HG03342 (cell line): ENCODE data around the gene SARM1.

Experiments used
- ATAC-seq: cut with Tn5 transposase; IDR thresholded peaks from one replicate; pipeline ENCODE4 v1.9.1; 2021; ENCODE audit warnings: mild to moderate bottlenecking, moderate library complexity; ENCODE audit not compliant: unreplicated experiment

Gene SARM1

DNA sequence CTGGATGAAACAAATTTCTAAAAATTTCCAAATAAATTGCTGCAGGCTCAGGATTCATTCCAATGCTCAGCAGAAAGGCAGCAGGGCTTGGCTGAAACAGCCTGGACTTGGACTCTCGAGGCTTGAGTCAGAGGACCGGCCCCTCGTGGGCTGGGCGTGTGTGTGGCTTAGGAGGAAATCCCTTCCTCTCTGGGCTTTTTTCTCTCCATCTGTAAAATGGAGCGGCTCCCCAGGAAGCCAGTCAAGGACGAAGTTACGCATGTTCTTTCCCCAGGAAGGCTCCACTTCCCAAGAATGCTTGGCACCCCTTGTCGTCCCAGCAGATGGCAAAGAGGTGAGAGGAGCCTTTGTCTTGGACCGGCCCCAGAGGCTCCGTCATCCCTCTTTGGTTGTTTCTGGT lies 21.0 kb downstream of the SARM1 start:
- no peak for ATAC-seq

DNA sequence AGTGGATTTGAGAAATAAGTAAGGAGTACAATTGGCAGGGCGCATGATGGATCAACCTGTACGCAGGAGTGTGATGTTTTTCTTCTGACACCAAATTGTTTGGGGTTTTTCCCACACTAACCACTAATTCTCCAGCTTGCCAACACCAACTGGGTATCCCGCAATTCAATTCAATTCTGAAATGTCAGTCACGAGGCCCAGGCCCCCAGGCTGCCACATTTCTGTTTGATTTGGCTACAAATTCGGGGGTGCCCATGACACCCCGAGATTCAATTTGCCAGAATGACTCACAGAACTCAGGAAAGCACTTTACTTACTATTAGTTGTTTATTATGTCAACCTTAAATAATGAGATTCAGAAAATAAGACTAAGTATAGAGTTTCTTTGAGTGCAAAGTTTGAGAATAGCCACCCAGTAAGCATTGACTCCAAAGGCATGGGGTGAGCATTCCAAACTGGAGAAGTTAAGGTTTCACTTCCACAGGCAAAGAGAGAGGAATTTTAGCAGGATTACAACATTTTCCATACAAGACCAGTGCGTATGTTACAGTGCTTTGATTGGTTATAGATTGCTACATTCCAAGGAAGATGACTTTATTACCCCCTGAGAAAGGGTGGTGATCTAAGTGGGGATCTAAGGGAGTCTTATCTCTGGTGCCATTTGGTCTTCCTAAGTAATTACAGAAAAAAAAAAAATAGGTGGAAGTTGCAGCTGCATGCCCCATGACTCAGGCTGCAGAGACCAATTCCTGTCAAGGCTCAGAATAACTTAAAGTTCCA lies 23.0 kb downstream of the SARM1 start:
- ATAC-seq: no peak

DNA sequence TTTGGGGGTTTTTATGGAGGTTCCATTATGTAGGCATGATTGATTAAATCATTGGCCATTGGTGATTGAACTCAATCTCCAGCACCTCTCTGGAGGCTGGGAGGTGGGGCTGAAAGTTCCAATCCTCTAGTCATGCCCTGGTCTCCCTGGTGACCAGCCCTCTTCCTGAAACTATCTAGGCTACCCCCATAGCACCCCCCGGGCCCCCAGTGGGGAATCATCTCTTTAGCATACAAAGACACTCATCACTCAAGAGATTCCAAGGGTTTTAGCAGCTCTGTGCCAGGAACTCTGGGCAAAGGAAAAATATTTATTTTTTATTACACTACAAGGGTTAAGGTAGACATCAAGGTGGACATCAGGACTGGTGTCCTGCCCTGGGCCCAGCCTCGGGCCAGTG lies 23.9 kb downstream of the SARM1 start:
- ATAC-seq: no peak

DNA sequence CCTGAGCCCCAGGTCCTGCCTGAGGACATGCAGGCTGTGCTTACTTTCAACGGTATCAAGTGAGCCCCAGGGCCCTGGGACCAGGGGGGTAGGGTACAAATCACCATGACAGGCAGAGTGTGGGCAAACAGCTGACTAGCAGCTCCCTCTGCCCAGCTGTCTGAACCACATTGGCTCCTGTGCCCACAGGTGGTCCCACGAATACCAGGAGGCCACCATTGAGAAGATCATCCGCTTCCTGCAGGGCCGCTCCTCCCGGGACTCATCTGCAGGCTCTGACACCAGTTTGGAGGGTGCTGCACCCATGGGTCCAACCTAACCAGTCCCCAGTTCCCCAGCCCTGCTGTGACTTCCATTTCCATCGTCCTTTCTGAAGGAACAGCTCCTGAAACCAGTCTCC lies 24.5 kb downstream of the SARM1 start:
- no peak for ATAC-seq

DNA sequence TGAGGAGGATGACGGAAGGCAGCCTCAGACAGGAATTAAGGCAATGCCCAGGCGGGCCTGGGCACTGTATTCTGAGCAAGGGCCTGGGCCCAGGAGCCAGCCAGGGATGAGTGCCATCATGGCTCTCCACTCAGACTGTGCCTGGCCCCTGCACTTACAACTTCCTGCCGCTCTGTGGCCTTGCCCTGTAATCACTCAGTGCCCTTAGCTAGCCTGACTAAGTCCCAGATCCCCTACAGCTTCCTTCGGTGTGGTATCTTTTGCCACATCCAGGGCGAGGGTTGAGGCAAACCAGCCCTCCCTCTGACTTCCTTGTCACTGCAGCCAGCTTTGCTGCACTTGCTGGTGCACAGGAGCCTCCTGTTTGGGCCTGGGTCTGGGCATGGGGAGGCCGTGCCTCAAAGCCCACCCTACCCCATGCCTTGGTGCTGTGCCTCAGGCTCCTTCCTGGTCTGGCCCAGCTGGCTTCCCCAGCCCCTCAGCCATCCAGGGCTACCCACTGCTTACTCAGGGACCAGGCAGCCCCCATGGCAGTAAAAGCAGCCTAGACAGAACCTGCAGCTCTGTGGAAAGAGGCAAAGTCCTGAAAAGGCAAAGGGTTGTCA lies 25.2 kb downstream of the SARM1 start:
- no peak for ATAC-seq

DNA sequence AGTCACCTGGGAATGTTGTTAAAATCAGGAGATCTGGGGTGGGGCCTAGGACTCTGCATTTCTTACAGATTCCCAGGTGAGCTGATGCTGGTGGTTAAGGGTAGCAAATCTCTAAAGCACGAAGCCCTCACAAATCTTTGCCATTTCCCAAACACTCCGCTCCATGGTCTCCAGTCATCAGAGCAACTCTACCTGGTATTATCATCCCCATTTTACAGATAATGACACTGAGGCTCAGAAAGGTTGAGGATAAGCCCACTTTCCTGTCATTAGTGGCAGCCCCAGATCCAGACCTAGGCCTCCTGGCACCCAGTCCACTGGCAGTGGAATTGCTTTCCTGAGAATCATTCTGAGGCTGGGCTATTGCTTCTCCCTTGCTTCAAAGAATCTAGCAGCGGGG lies 25.8 kb downstream of the SARM1 start:
- no peak for ATAC-seq

DNA sequence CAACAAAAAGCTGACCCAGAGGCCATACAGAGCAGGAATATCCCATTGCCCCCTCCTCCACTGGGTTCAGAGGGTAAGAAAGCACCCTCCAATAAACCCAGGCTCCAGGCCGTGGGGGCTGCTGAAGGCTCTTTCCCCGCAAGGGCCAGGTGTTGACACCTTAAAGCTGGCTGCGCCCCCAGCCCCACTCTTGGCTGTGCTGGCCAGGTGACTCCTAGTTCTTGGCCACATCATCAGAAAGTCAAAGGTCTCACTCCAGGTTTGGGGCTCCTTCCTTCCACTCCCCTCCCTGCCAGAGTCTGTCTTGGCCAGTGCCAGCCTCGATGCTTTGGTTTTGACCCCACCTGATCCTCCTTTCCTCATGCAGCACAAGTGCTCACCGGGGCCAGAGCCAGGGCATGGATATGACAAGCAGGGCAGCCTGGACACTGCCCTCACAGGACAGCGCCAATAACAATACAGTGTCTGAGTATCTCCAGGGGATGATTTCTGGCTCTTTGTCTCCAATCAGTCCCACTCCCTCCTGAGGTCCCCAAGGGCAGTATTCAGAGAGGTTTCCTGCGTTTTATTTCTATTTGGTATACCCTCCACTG lies 26.3 kb downstream of the SARM1 start:
- no peak for ATAC-seq

DNA sequence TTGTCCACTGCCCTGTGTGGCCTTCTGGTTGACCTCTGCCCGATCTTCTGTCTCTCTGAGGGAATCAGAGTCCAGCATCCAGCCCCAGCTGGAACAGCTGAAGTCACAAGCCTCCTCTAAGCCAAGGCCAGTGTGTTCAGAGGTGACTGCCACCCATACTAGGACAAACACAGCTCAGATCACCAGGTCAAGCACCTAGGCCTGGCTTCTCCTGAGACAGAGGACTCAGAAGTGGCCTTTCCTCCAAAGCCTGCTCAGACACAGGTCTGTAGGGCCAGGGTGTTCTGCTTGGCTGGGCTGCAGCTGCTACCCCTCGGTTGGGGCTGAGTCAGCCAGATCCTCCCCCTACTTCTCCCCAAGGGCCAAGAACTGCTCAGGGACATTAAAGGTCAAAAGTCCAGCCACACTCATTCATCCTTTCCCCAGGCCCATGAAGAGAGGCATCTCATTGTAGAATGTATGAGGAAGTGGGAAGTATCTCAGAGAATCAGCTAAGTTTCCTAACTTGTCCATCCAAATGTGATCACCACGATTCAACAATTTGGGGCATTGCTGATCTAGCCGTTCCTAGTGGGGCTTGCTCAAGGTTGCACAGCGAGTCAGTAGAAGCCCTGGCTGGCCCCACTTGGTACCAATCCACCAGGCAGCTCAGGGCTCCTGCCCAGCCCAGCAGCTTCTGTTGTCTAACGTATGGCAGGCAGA lies 26.9 kb downstream of the SARM1 start:
- no peak for ATAC-seq

DNA sequence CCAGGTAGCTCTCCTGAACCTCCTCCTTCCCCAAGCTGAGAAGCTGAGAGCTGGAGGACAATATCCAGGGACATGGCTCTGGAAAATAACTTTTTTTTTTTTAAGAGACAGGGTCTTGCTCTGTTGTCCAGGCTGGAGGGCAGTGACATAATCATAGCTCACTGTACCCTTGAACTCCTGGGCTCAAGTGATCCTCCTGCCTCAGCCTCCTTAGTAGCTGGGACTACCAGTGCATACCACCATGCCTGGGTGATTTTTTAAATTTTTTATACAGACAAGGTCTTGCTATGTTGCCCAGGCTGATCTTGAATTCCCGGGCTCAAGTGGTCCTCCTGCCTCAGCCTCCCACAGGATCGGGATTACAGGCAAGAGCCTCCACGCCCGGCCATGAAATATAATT lies 28.3 kb downstream of the SARM1 start:
- ATAC-seq: no peak

DNA sequence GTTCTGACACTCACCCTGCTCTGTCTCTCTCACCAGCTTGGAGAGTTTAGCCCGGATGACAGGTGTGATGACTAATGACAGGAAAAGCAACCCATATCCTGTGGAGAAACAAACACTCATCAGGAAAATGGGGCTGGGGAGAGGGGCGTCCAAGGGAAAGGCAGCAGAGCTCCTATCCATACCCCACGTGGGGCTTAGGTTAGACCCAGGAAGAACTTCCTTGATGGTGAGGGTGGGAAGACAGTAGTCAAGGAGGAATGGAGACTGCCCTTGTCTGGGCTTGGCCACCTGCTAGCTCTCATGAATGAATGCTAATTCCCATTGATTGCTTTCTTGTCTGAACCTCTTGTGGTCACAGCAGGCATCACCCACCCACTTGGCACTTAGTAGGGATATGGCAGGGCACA lies 30.7 kb downstream of the SARM1 start:
- ATAC-seq: no peak

DNA sequence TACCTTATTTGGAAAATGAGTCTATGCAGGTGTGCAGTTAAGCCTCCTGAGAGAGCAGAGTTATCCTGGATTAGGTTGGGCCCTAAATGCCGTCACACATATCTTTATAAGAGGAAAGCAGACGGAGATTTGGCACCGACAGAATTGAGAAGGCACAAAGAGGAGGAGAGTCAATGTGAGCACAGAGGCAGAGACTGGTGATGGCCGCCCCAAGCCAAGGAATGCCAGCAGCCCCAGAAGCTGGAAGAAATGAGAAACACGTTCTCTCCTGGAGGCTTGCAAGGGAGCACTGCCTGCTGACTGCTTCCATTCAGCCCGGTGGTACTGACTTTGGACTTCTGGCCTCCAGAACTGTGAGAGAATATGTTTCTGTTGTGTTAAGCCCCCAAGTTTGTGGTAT lies 31.4 kb downstream of the SARM1 start:
- ATAC-seq: no peak

DNA sequence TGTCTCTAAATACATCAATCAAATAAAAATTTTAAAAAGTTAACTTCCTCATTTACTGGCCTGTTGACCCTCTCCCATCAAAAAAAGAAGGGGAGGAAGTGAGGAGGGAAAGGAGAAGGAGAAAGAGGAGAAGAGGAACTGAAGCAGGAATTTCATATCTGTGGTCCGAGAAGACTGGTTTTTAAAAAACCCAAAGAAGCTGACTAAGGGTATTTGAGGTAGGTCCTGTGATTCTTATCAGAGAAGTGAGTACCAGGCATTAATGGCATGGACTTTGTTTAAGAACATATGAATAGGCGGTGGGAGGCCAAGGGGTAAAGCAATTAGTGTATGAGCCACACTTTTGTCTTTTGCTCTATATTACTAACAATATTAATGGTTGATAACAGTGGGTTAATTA lies 32.5 kb downstream of the SARM1 start:
- ATAC-seq: no peak

DNA sequence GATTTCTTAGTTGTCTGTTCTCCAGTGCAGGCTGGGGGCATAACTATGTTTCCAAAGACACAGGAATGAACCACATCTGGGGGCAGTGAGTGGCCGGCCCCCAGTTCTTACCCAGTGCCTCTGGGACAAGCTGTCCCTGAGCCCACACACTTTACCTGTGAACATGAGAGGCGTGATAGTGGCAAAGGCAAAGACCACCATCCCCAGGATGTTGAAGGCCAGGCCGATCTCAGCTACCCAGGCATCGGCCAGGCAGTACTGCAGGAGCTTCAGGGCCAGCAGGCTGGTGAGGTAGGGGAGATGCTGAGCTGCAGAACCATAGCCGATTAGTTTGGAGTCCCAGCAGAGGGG lies 32.9 kb downstream of the SARM1 start:
- ATAC-seq: no peak

DNA sequence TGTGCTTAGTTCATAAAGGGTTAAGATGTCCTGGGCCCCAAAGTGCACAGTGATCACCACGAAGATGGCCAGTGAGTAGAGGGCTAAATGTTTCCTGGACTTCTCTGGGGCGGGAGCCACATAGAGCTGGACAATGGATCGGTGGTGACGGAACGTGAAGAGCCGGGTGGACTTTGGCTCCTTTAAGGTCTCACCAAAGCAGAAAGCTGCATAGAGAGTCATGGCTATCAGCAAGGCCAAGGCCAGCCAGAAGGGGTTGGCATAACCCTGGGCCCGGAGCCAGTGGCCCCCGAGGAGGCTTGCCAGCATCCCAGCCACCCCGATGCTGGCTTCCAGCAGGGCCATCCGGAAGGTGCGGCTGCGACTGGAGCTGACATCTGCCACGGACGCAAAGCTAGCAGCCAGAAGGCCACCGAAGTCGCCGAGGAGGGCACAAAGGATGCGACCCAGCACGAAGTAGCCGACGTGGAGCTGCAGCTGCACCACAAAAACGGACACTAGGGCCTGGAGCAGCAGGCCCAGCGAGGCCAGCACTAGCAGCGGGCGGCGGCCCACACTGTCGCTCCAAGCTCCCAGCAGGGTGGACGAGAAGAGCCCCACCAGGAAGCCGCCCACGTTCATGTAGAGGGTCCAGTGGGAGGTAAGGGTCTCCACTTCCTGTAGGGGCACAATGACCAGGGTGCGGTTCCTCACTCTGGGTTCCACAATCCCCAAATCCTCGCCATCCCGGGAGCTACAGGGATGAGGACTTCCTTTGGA lies 33.5 kb downstream of the SARM1 start:
- ATAC-seq: no peak

DNA sequence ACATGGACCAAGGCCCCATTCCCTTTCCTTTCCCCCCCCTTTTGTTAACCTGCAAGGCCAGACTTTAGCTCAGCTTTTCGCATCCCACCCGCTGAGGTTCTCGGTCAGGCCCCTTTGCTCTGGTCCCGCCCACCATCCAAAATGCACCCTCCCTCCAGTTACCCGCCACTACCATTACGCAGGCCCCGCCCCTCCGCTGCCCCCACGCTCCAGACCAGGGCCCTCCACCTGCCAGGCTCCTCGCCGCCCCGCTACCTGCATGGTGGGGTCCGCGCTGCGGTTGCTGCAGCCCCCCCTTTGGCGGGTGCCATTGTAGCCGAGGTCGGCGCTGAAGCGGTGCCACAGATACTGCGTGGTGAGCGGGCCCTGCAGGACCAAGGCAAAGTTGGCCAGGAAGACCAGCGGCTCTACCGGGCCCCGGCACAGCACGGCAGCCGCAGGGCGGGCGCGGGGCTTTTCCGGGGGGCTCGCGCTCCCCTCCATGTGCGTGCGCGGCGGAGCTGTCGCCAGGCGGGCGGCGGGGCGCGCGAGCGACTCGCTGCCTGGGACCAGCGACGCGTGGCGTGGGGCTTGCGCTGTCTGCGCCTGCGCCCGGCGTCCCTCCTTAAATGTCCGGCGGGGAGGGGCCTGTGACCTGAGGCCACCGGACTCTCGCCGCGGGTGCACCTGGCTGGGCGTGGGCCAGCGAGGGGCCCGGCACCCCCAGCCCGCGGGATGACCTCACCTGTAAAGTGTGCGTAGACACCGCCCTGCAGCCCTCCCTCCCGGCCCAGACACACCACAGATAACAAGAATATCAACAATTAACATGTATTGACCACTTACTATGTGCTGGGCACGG lies 34.4 kb downstream of the SARM1 start, which contains the start of gene SLC46A1:
TSS of gene SLC46A1 (minus strand) at position 581 of the 841 bp plus-strand sequence. CDS start at position 483, 98 bp downstream.
- ATAC-seq: no peak

DNA sequence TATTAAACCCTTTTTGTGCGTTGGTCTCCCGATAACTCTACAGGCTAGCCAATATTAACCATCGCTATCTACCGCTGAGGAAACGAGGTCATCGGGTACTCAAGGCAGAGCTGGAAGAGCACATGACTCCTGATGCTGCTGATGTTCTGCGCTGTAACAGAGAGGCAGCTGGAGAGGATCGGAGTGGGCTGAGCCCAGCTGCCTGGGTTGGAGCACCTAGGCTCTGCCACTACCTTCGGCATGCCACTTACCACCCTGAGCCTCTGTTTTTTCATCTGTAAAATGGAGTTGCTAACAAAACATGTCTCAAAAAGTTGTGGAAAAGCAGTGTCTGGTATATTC lies 35.0 kb downstream of the SARM1 start:
- ATAC-seq: no peak

DNA sequence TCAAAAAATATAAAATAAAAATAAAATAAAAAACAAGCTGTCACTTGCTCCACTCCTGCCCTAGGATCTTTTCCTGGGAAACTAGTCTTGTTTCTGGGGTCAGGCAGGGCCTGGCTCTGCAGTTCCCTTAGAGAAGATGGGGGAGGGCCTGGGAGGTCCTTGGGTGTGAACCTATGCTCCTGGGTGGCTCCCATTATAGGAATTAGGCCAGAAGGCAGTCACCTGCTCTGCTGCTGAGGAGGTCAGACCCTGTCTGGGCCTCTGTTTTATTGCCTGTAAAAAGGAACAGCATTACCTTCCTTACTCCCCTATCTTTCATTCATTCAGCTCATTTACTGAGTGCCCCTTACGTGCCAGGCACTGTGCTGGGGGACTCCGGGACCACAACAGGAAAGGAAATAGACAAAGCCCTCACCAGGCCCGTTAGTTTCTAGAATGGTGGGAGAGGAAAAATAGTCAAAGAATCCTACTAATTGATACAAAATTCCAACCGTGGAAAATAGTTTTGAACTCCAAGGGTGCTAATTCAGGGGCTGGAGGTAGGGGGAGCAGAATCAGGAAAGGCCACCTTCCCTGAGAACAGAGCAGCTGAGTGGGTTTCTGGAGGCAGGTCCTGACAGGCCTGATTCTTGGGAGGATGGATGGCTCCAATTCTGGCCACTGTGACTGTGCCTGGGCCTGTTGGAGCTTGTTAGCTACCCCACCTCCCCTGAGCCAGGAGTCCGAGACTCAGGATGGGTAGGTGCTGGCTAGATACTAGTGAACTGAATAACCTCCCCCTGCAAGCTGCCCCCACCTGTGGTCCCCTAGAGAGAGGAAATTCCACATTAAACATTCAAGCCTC lies 35.9 kb downstream of the SARM1 start:
- ATAC-seq: no peak

DNA sequence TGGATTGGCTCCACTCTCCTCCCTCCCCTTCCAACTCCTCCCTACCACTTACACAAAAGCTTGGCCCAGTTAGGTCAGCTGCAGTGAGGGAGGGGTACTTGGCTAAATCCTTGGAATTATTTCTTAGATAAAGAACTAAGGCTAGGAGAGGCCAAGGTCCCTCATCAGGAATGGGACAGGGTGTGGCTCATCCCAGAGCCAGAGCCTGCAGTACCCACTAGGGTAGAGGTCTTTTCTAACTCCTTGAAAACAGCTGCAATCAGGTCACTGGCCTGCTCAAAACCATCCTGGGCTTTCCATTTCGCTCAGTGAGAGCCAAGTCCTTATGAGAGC lies 36.4 kb downstream of the SARM1 start:
- ATAC-seq: no peak

DNA sequence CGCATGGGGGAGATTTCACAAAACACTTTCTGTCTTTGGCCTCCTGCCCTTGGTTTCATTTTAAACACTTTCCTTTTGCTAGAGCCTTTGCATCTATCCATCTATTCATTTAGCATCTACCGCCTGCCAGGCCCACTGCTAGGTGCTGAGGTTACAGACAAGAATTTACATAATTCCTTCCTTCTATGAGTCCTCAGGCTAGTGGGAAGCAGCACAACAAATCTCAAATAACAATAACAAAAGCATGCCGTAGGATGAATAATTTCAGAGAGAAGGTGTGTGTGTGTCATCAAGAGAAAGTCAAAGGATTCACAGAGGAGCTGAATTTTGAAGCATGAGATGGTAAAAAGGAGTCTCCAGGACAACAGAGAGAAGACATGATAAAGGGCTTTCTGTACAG lies 40.6 kb downstream of the SARM1 start:
- ATAC-seq: no peak

DNA sequence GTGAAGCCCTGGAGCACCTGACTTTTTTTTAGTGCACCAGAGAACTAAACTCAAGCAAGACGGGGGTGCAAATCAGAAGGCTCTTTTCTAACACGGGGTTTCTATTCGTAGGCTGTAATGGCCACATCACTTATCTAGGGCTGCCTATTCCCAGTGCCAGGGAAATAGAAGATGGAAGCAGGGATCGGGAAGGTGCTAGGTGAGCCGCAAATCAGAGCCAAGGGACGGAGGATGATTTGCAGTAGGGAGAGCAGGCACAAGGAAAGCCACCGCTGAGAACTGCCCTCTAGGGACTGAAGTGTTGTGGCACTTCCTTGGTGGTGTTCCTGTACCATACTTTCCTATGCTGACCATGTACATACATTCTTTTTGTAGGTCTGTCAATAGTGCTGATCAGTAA lies 42.3 kb downstream of the SARM1 start:
- no peak for ATAC-seq
